ENCODE data around the gene FSHB.

FSHB gene

GRCh38 chr11:30270671-30271070 is 39.9 kb downstream of the FSHB start:
- no peak for DNase-seq

DNA sequence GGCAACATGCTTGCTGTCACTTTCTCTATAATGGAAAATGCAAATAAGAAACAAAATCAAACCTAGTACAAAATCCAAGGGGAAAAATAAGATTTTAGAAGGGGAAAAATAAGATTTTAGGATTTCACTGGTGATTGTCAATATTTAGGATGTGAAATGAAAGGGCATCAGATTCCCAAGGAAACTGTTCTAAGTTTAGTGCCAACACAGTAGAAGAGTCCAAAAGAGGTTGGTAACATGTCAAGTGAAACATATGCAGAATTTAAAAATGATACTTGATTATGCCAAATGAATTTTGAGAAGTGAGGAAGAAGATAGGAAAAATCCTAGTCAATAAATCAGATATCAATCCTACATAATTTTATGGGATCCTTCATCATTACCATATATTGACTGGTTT is 46.4 kb downstream of the FSHB start:
- no peak for DNase-seq

GRCh38 chr11:30279796-30280195 is 49.0 kb downstream of the FSHB start:
- no peak for DNase-seq

DNA sequence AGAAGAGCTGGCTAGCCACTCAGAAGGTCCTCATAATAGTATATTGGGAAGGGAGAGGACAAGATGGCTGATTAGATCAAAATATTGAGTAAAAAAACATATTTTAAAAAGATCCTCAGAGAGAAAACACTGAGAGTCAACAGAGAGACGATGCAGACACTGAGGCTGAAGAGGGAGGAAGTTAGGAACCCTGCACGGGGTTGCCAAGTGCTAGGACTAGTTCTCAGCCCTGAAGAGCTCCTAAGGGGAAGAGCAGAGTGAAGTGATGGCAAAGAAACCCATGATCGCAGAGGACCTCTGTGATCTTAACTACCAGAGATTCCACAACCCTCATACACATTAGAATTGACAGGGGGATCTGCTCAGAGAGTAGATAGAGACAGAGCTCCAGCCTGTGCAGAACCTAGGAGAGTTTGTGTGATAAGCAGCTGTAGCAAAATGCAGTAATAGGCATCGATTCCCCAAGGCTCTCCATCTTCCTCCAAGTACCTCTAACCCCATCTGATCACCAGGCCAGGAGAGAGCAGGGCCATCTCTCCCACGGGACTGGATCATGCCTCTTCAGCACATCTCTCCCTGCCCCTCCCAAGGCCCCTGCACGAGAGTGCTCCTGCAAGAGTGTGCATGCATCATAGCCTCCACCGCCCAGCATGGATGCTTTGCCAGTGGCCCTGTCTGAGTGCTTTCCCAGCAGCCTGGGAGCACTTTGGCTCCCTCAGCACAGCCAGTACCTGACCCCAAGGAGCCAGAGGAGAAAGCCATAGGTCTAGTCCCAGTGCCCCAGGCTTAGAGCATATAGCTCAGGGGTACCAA is 50.9 kb downstream of the FSHB start:
- no peak for DNase-seq

DNA sequence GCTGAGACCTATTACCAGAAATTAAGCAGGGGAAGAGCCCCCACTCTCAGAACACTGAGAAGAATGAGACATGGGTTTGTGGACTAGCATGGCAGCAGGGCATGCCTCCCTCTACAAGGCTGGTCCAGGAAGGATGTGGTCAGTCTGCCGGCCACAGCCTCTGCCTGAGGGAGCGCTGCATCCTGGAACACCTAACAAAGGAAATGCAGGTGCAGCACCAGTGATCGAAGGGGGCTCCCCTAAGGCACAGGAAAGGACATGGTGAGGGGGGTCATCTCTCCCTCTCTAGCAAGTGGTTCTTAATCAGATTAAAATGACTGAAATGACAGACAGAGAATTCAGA is 51.4 kb downstream of the FSHB start:
- DNase-seq = no peak

All from kidney glomerular epithelial cell (primary cell).